H9 (cell line): ENCODE results near the gene PSMD6. TPM values are rescaled to one million over a fixed set of nuclear protein-coding genes. Genes with fewer than 3 reads are reported as not detected.

Experiments used
- DNase-seq: peaks from one replicate; pipeline ENCODE4 v3.0.0-alpha.2; 2017
- H2AFZ ChIP-seq: one replicate; pipeline ENCODE4 v1.6.1; 2013; ENCODE audit warnings: mild to moderate bottlenecking, low read length, control low read depth, moderate library complexity
- H2AK5ac ChIP-seq: 2 replicates; pipeline ENCODE4 v1.6.1; 2013; ENCODE audit warnings: low read length, control low read depth, mixed read lengths; ENCODE audit not compliant: insufficient read length
- H2BK120ac ChIP-seq: one replicate; pipeline ENCODE4 v1.6.1; 2013; ENCODE audit warnings: low read depth, mild to moderate bottlenecking, low read length, control low read depth, inconsistent platforms; ENCODE audit not compliant: poor library complexity, severe bottlenecking
- H2BK12ac ChIP-seq: 2 replicates; pipeline ENCODE4 v1.6.1; 2013; ENCODE audit warnings: low read length, control low read depth, mixed read lengths, low read depth; ENCODE audit not compliant: insufficient read length
- H2BK15ac ChIP-seq: 2 replicates; pipeline ENCODE4 v1.6.1; 2013; ENCODE audit warnings: low read depth, low read length, control low read depth
- H2BK20ac ChIP-seq: one replicate; pipeline ENCODE4 v1.6.1; 2013; ENCODE audit warnings: low read depth, mild to moderate bottlenecking, low read length, control low read depth, inconsistent platforms; ENCODE audit not compliant: poor library complexity, severe bottlenecking
- H2BK5ac ChIP-seq: 2 replicates; pipeline ENCODE4 v1.6.1; 2013; ENCODE audit warnings: low read length, control low read depth, mixed read lengths; ENCODE audit not compliant: insufficient read length
- H3K14ac ChIP-seq: 2 replicates; pipeline ENCODE4 v1.6.1; 2013; ENCODE audit warnings: low read length, control low read depth; ENCODE audit not compliant: insufficient read depth
- H3K18ac ChIP-seq: 2 replicates; pipeline ENCODE4 v1.6.1; 2013; ENCODE audit warnings: low read depth, mild to moderate bottlenecking, mixed read lengths, low read length, control low read depth; ENCODE audit not compliant: insufficient read length
- H3K23ac ChIP-seq: 2 replicates; pipeline ENCODE4 v1.6.1; 2013; ENCODE audit warnings: low read length, control low read depth, mixed read lengths, low read depth; ENCODE audit not compliant: insufficient read length
- H3K23me2 ChIP-seq: 2 replicates; pipeline ENCODE4 v1.6.1; 2013; ENCODE audit warnings: low read depth, mild to moderate bottlenecking, mixed read lengths, low read length, control low read depth; ENCODE audit not compliant: insufficient read length, poor library complexity, severe bottlenecking
- H3K27ac ChIP-seq: 2 replicates; pipeline ENCODE4 v1.5.1; 2013; ENCODE audit warnings: low read length, control low read depth, mixed read lengths, low read depth; ENCODE audit not compliant: insufficient read length
- H3K27me3 ChIP-seq: 2 replicates; pipeline ENCODE4 v1.6.1; 2013; ENCODE audit warnings: low read length, control low read depth, inconsistent platforms; ENCODE audit not compliant: insufficient read depth
- H3K4ac ChIP-seq: 2 replicates; pipeline ENCODE4 v1.6.1; 2013; ENCODE audit warnings: low read depth, mild to moderate bottlenecking, control low read depth, inconsistent platforms, low read length, moderate library complexity
- H3K4me1 ChIP-seq: 2 replicates; pipeline ENCODE4 v1.6.1; 2013; ENCODE audit warnings: low read length, control low read depth, inconsistent platforms; ENCODE audit not compliant: insufficient read depth
- H3K4me2 ChIP-seq: 2 replicates; pipeline ENCODE4 v1.6.1; 2013; ENCODE audit warnings: low read length, control low read depth, mixed read lengths; ENCODE audit not compliant: insufficient read length, insufficient read depth
- H3K56ac ChIP-seq: 2 replicates; pipeline ENCODE4 v1.6.1; 2013; ENCODE audit warnings: low read depth, mild to moderate bottlenecking, mixed read lengths, low read length, control low read depth; ENCODE audit not compliant: insufficient read length
- H3K79me1 ChIP-seq: 2 replicates; pipeline ENCODE4 v1.6.1; 2013; ENCODE audit warnings: low read depth, mild to moderate bottlenecking, moderate library complexity, low read length, control low read depth, inconsistent platforms; ENCODE audit not compliant: insufficient read depth, poor library complexity, severe bottlenecking
- H3K79me2 ChIP-seq: 2 replicates; pipeline ENCODE4 v1.6.1; 2013; ENCODE audit warnings: low read length, control low read depth, inconsistent platforms; ENCODE audit not compliant: insufficient read depth
- H3K9ac ChIP-seq: 2 replicates; pipeline ENCODE4 v1.6.1; 2013; ENCODE audit warnings: low read length, control low read depth, mixed read lengths; ENCODE audit not compliant: insufficient read length; ENCODE audit errors: extremely low read depth
- H3K9me3 ChIP-seq: one replicate; pipeline ENCODE4 v1.6.1; 2013; ENCODE audit warnings: low read depth, low read length, inconsistent platforms; ENCODE audit not compliant: control insufficient read depth
- H3T11ph ChIP-seq: one replicate; pipeline ENCODE4 v1.6.1; 2013; ENCODE audit warnings: mild to moderate bottlenecking, low read length, control low read depth, inconsistent platforms
- H4K20me1 ChIP-seq: one replicate; pipeline ENCODE4 v1.6.1; 2013; ENCODE audit not compliant: control insufficient read depth, insufficient read length, insufficient read depth
- H4K5ac ChIP-seq: 2 replicates; pipeline ENCODE4 v1.6.1; 2013; ENCODE audit warnings: low read depth, mild to moderate bottlenecking, mixed read lengths, low read length, control low read depth; ENCODE audit not compliant: insufficient read length
- H4K8ac ChIP-seq: replicated peaks from 2 replicates; pipeline ENCODE4 v1.6.1; 2013; ENCODE audit warnings: low read length, control low read depth, mixed read lengths, low read depth; ENCODE audit not compliant: insufficient read length
- H4K91ac ChIP-seq: 2 replicates; pipeline ENCODE4 v1.6.1; 2013; ENCODE audit warnings: low read depth, mild to moderate bottlenecking, moderate library complexity, mixed read lengths, low read length, control low read depth; ENCODE audit not compliant: insufficient read length
- H3K27ac Mint-ChIP-seq, 3 experiments: 2 replicates in 2 of 3; 3 replicates in 1 of 3; pipeline ENCODE4 v1.8.0; 2020 to 2021; ENCODE audit warnings: mixed read lengths in 3 of 3, mild to moderate bottlenecking in 1 of 3, moderate library complexity in 1 of 3
- H3K27me3 Mint-ChIP-seq: 2 replicates; pipeline ENCODE4 v1.8.0; 2021; ENCODE audit warnings: low read depth, mild to moderate bottlenecking, moderate library complexity, mixed read lengths
- H3K36me3 Mint-ChIP-seq, 3 experiments: 2 replicates in 2 of 3; 3 replicates in 1 of 3; pipeline ENCODE4 v1.8.0; 2020 to 2021; ENCODE audit warnings: low read depth in 3 of 3, mixed read lengths in 3 of 3; ENCODE audit not compliant: insufficient read depth in 1 of 3
- H3K4me1 Mint-ChIP-seq, 2 experiments: 2 replicates each; pipeline ENCODE4 v1.8.0; 2020; ENCODE audit warnings: mixed read lengths in 2 of 2
- H3K4me3 Mint-ChIP-seq, 2 experiments: 2 replicates in 1 of 2; 3 replicates in 1 of 2; pipeline ENCODE4 v1.8.0; 2020 to 2021; ENCODE audit warnings: mild to moderate bottlenecking in 2 of 2, mixed read lengths in 2 of 2, moderate library complexity in 1 of 2
- H3K9me3 Mint-ChIP-seq, 2 experiments: 2 replicates in 1 of 2; 3 replicates in 1 of 2; pipeline ENCODE4 v1.8.0; 2020; ENCODE audit warnings: mild to moderate bottlenecking in 2 of 2, mixed read lengths in 2 of 2, moderate library complexity in 1 of 2
- WGBS: extraction: QIAGEN DNeasy Blood & Tissue Kit; methylation state at CpG from one replicate; pipeline ENCODE4 v1.1.7; 2013; ENCODE audit warnings: missing lambda C conversion rate, low lambda C conversion rate, mixed read lengths; ENCODE audit not compliant: insufficient read length; ENCODE audit errors: extremely low coverage; 5-methylcytosine and 5-hydroxymethylcytosine counted together
- total RNA-seq: library from RNA; stranded (reverse); gene quantifications from 2 replicates; pipeline ENCODE4 v1.2.1, GENCODE V29; 2021
- TF ChIP-seq, protein P1 (sequence below): fragments of 200-600 bp; sonication (generic); conservative IDR thresholded peaks from 3 replicates; pipeline ENCODE4 v1.8.0; 2021; ENCODE audit warnings: antibody characterized with exemption, mild to moderate bottlenecking

PSMD6 gene
- total RNA-seq, 1 experiment from 2014 or later: 112 TPM

DNA sequence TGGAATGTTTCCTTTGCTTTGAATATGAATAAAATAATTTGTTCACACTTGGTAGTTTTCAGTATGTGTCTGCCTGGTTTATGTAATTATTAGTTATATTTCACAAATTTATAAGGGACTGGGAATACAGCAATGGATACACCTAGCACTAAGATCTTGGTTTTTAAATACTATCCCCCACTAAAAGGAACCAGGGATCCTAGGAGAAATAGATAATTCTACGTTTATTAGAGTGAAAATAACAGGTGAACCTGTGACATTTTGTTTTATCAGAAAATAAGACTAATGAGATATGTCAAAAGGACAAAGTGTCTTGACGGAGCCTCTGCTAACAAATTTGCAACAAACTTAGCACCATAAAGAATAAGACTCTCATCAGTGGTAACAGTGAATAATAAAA, 3.4 kb downstream of the PSMD6 start:
- WGBS: no CpG with 5 or more reads among the region's 2 CpGs
- H3K27ac ChIP-seq: no peak overlapping the region

More for the DNA sequence above, 3.4 kb downstream of the PSMD6 start:
- Histone ChIP-seq H2BK20ac (no peak overlapping the region), H3K9ac (no peak overlapping the region), H3K79me1 (no peaks in the 10 kb centered on the region), H2BK15ac (no peak overlapping the region), H3K23me2 (peaks cover 3% of the 10 kb centered on the region), H3K27me3 (no peaks in the 10 kb centered on the region), H3K56ac (no peak overlapping the region), H3K9me3 (no peaks in the 10 kb centered on the region), H4K8ac (no peak overlapping the region), H3K18ac (no peak overlapping the region), H2BK12ac (no peak overlapping the region), H2BK120ac (no peak overlapping the region), H3K4ac (no peak overlapping the region), H3K14ac (no peak overlapping the region), H4K91ac (no peak overlapping the region), H2BK5ac (no peak overlapping the region), H2AFZ (no peak overlapping the region), H3K23ac (no peak overlapping the region), H3K4me2 (no peak overlapping the region), H4K20me1 (no peaks in the 10 kb centered on the region), H2AK5ac (no peak overlapping the region), H4K5ac (no peak overlapping the region), H3K4me1 (no peaks in the 10 kb centered on the region), H3K79me2 (peaks cover 11% of the 10 kb centered on the region; the same call in 1 of the 2 replicates), H3T11ph (no peak overlapping the region)
- Mint-ChIP-seq H3K4me3 (no peak overlapping the region), H3K27ac (no peak overlapping the region), H3K27me3 (no peaks in the 10 kb centered on the region), H3K9me3 (no peaks in the 10 kb centered on the region; a peak in 1 of 5 replicates), H3K4me1 (peaks cover 14 to 16% of the 10 kb centered on the region in 2 experiments), H3K36me3 (peaks cover 21 to 62% (median 57%) of the 10 kb centered on the region in 3 experiments; a peak in 6 of 7 replicates)
- no peak for DNase-seq
- TF ChIP-seq, protein P1, sequence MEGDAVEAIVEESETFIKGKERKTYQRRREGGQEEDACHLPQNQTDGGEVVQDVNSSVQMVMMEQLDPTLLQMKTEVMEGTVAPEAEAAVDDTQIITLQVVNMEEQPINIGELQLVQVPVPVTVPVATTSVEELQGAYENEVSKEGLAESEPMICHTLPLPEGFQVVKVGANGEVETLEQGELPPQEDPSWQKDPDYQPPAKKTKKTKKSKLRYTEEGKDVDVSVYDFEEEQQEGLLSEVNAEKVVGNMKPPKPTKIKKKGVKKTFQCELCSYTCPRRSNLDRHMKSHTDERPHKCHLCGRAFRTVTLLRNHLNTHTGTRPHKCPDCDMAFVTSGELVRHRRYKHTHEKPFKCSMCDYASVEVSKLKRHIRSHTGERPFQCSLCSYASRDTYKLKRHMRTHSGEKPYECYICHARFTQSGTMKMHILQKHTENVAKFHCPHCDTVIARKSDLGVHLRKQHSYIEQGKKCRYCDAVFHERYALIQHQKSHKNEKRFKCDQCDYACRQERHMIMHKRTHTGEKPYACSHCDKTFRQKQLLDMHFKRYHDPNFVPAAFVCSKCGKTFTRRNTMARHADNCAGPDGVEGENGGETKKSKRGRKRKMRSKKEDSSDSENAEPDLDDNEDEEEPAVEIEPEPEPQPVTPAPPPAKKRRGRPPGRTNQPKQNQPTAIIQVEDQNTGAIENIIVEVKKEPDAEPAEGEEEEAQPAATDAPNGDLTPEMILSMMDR: no peak
